Globus pallidus (tissue), 1 donor: ENCODE data around the gene EML4.
"Not testable (repeated sequence)": the region's sequence is repeated elsewhere in the genome, so short reads cannot be mapped to it uniquely, and the experiment has no call there.

Source experiments
- DNase-seq: peaks from one replicate; pipeline ENCODE4 v3.0.0-alpha.2; 2015; ENCODE audit warnings: low spot score

EML4 gene

DNA sequence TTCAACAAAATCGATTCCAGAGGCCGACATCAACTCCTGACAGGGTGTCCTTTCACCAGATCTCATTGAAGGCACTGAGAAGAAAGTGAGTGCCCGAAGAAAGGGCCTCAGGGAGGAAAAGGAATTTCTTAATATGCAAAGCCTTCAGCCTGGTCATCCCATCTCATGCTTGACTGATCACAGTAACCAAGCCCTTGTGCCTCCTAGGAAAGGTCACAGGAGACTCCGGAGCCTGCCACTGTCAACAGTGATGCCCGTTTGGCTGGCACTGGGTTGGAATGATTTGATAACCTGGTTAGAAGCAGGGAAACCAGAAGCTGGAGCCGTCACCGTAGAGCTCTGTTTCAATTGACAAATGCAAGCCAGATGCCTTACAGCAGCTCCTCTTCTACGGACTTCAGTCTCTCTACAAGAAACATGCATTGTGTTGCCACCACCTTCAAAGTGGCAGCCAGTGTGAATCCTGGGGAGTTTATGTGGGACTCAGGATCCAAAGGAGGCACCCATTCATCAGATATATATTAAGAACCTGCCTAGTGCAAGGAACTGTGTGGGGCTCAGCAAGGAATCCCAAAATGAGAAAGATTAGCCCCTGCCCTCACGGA, 167.3 kb downstream of the EML4 start:
- DNase-seq, result no peak

DNA sequence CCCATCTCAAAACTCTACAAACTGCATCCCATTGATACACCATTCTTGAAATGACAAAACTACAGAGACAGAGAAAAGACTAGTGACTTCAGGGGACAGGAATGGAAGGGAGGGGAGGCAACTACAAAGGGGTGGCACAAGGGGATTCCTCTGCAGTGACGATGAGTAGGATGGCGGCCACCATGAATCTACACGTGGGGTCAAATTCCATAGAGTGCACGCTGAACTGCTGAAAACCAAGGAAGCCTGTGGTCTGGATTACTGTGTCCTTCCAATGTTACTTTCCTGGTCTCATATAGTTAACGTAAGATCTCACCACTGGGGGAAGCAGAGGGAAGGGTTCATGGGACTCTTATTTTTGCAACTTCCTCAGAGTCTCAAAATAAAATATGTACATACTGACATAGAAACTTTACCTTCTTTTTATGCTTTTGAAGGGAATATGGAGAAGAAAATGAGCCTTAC, 168.2 kb downstream of the EML4 start:
- DNase-seq, result no peak

DNA sequence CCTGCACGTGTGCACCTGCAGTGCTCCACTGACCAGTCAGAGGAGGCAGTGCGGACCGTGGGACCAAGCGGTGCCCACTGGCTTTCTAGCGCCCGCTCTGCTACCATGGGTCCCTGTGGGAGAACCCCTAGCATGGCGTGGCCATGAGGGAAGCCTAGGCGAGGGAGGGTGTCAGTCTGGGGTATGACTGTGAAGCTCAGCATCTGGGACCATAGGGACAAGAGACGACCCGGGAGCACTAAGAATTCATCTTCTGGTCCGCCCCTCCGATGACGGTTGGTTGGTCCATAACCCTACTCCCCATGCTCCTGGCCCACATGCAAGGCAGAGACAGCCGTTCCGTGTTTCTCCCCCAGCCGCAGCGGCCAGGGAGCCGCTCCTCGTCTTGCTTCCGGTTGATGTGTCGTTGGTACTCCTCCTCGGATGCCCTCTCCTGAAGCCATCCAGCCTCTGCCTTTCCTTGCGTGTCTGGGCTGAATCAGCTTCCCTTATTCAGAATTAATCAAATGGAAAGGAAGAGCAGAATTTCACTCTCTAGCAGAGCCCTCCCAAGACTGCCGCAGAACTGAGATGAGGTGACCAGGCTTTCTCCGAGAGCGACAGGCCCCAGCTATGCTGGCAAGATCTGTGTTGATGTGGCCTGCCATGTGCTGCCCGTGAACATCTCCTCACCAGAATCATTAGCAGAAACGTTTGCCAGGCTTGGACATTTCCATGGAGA, 168.9 kb downstream of the EML4 start:
- DNase-seq, result no peak

DNA sequence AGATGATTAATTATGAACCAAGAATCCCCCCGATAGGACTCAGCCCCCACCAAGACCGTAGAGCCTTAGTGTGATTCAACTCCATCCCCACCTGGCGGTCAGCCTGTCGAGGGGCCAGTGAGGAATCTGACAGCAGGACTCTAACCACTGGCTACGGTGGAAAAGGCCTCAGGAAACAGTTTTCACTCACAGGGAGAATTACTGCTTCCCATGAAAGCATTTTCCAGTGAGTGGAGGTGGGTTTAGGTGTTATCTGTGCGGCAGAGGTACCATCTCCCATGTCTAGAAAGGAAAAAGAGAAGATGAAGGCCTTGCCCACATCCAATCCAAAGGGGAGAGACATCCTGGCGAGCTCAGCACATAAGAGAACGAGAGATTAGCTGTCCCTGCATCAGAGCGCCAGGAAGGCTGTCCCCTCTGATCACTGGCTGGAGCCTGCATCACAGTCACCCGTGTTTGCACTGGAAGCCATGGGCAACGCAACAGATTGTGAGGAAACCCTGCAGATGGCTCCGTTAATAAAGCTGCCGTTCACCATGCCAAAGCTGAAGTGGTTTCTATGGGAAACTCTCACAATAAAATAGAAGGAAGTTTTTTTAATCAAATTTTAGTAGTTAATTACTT, 169.5 kb downstream of the EML4 start:
- no peak for DNase-seq

DNA sequence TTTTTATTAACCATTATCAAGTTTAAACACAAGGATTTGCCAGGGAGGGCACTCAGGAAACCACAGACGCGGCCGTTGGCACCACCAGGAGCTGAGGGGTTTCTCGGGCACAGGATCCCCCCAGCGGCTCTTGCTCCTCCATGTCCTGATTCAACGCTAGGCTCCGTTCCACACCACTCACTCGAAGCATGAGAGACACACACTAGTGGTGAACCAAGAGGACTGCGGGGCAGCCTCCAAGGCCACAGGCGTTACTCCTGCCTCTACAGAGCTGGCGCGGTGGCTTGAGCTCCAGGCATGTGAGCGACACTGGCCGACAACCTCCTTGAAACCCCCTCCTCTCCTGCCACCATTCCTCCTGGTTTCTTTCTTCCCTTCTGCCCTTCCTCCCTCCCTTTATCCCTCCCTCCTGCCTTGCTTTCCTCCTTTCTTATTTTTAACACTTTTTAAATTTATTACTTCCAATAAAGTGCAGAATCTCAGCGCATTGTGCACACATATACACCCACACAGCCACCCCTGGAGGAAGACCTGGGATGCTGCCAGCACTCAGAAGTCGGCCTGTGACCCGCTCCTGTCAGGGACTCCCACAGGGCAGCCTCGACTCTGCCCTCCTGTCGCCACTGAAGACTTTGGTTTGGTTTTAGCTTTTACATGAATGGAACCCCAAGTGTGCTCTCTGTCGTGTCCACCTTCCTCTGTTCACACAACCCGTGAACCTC, 170.2 kb downstream of the EML4 start:
- DNase-seq, result no peak

DNA sequence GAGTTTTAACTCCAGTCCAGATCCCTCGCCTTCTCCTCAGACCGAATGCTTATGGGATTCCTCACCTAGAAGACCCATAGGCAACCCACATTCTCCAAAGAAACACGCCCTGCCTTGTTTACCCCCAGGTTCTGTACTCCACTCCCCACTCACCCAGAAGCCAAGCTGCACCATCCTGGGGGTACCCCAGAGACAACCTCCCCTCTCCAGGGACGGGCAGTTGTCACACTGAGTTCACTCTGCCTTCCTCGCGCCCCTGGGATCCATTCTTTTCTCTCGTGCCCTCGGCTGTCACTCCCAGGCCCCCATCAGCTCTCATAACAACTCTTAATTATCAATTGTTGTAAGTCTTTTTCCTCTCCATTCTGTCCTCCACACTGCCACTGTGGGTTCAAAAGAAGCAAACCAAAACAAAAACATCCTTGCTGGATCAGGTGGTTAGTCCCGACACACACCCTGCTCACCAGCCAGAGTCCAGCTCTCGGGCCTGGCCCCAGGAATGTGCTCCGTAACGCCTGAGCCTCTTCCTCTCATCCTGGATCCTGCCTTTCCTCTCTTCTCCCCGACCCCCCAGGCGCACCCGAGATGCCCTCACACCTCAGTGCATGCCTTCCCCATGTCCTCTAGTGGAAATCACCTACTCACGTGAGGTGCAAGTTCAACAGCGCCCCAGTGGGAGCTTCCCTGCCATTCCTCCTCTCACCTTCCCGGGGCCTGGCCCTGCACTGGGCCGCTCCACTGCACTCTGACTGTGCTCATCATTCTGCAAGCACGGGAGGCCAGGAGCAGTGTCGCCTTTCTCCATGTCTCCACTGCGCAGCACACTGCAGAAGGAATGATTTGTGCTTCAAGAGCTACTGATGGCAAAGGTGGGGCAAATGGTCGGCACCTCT, 171.1 kb downstream of the EML4 start:
- DNase-seq, result no peak

DNA sequence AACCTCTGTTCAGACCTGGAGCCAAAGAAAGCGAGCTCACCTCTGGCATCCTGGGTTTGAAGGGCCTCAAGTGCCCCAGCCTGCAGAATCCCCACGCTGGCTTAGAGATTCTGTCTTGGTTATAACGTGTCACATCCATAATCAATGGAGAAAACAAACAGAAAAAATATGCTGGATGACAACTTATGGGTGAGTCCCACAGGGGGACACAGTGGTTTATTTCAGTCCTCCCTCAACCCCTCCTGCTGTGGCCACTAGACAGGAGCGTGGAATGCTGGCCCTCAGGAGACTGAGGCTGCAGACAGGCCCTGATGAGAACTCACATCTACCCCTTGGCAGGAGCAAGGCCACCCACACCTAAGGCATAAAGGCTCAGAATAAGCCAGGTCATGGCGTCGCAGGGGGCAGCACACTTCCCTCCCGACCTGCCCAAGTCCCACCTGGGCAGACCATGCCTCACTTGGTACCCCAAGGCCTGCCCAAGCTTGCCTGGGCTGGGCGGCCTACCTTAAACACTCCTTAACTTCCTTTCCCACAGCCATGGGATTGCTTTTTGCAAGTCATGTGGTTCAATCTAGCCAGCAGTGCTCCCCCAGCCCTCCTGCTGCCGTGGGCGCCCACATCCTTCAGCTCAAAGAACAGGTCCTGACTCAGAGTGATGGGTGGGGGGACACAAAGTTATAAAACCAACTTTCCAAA, 171.9 kb downstream of the EML4 start:
- no peak for DNase-seq

DNA sequence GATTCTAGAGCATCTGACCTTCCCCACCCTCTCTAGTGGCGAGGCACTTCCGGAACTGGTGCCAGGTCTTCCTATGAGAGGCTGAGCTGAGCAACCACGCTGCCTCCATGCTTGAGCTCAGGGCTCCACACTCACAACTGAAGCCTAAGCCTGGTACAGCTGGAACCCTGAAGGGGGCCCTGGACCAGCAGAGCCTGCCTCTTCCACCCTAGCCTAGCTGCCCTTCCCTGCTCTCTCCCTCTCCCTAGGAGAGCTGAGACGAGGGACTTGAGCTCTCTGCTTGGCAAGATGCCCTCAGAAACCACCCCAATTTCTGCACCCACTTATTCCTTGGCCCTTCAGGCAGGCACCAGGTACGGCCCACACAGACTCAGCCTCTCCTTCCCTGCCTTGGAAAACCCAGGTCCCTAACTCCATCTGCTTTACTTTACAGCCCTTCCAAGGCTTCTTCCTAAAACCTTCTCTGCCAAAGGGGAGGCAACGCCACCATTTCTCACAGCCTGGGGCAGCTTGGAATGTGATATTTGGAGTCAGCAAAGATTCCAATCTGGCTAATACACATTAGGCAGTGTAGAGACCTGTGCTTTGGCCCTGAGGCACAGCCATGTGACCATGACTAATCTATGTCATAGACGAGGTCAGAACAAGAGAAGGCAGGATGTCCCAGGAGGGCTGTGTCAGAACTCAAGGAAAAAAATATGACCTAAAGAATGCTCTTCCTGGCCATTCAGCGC, 173.1 kb downstream of the EML4 start:
- DNase-seq, result no peak

DNA sequence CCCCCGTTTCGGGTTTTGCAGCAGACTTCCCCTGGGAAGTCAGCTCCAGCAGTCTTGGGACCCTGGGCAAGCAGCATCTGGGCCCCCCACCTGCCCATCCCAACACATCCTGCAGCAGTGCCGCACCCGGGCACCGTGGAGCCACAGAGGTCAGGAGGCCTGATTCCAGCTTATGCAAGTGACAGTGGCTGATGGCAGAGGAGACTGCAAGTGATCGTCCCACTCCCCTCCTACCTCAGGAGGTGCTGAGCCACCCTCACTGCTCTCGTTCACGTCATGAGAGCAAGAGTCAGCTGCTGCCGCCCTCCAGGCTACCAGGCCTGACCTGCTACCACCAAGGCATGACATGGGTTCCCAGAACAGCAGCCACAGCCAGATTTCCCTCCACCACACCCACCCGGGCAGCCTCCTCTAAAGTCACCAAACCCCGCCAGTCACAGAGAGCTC, 173.7 kb downstream of the EML4 start:
- no peak for DNase-seq

DNA sequence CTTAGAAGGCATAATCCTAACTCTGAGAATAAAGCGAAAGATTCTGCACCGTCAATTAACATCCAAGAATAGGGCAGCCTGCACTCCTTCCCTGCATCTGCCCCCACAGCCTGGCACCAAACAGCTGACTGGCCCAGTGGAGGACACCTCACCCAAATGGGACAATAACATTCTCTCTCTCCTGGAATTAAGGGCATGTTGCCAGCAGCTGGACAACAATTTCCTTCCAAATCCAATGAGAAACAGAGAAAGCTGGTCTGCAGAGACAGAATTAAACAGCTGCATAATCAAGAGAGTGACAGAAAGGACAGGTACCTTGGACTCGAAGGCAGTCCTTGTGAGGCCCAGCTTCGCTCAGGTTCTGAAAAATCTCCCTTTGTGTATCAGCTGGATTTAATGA, 176.8 kb downstream of the EML4 start:
- no peak for DNase-seq

DNA sequence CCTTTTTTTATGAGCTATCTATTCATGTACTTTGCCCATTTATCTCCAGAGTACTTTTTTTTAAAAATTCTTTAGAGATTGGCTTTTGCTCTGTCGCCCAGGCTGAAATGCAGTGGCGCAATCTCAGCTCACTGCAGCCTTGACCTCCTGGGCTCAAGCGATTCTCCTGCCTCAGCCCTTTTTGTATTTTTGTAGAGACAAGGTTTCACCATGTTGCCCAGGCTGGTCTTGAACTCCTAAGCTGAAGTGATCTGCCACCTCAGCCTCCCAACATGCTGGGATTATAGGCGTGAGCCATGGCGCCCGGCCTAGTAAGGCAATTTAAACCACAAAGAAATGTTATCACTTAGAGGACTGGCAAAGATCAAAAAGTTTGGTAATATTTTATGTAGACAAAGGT, 177.7 kb downstream of the EML4 start:
- not testable (repeated sequence) for DNase-seq

DNA sequence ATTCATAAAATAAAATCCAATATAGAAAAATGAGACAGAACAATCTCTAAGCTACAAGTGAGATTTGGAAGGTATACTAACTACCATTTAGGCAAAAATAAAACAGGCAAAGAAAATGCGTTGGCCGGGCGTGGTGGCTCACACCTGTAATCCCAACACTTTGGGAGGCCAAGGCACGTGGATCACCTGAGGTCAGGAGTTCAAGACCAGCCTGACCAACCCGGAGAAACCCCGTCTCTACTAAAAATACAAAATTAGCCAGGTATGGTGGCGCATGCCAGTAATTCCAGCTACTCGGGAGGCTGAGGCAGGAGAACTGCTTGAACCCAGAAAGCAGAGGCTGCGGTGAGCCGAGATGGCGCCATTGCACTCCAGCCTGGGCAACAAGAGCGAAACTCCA, 178.4 kb downstream of the EML4 start:
- not testable (repeated sequence) for DNase-seq

DNA sequence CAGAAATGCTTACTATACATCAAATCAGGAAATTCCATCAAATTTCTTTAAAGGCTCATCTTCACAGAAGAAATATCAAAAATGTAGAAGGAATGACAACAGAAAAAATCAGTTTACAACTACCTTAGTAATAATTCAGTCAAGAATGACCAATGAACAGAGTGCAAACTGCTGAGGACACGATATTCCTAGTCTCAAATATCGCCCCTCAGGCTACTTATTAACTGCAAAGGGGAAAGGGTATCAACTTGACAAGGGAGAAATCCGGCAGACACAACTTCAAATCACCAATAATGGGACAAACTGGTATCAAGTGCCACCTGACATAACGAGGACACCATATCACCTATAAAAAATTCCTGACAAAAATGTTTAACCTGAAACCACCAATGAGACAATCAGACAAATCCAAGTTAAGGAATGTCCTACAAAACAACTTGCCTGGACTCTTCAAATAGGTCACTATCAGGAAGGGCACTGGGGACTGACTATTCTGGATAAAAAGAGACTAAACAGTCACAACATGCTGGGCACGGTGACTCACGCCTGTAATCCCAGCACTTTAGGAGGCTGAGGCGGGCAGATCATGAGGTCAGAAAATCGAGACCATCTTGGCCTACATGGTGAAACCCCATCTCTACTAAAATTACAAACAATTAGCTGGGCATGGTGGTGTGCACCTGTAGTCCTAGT, 179.1 kb downstream of the EML4 start:
- DNase-seq, result no peak

DNA sequence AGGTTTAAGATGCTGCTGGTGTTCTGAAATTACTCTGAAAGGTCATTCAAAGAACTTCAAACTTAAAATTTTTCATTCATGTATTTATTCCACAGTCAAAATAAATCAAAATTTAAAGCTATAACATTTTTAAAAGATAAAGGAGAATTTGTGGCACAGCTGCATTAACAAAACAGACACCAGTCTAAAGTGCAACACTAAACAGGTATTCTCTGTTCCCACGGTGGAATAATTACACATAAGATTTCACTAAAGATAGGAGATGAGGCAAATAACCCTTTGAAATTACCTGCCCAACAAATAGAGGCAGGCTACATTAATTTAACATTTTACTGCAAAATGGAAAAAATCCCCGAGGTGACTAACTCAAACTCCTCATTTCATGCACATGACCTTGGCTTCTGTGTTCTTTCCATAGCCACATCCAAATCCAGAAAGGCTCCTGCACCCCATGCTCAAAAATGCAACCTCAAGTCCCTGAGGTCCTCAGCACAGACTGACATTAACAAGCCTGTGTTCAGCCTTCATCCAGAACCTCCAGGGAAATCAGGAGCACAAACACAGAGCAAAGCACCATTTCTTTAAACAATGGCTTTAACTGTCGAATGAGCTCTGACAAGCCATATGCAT, 181.4 kb downstream of the EML4 start:
- no peak for DNase-seq

DNA sequence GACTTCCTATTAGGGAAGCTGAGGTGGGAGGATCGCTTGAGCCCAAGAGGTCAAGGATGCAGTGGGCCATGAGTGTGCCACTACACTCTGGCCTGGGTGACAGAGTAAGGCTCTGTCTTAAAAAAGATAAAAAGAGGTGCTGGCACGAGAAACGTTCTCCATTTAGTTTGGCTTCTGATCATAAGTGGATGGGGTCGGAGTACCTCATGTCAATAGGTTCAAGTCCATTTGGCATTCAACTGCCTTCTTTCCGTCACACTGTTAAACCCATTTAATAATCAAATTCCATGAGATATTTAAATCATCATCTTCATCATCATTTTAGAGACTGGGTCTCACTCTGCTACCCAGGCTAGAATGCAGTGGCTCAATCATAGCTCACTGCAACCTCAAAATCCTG, 182.7 kb downstream of the EML4 start:
- DNase-seq, result no peak

DNA sequence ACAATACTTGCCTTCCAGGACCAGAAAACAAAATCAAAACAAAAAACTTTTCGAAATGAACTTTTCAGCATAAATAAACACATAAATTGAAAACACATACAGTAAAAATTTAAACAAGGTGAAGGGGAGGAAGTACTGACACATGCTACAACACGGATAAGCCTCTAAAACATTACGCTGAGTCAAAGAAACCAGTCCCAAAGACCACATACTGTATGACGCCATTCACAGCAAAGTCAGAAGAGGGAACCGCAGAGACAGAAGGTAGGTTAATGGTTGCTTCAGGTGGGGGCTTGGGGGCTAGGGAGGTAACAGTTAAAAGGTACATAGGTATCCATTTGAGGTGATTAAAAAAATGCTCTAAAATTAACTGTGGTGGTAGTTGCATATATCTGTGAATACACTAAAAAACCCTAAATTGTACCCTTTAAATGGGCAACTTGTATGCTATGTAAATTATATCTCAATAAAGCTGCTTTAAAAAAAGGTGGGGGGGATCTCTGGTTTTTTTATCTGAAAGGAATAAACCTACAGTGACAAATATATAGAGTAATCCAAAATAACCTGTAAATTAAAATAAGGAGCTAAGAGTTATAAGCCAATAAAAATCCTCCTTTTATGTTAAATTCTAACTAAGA, 184.8 kb downstream of the EML4 start:
- no peak for DNase-seq

DNA sequence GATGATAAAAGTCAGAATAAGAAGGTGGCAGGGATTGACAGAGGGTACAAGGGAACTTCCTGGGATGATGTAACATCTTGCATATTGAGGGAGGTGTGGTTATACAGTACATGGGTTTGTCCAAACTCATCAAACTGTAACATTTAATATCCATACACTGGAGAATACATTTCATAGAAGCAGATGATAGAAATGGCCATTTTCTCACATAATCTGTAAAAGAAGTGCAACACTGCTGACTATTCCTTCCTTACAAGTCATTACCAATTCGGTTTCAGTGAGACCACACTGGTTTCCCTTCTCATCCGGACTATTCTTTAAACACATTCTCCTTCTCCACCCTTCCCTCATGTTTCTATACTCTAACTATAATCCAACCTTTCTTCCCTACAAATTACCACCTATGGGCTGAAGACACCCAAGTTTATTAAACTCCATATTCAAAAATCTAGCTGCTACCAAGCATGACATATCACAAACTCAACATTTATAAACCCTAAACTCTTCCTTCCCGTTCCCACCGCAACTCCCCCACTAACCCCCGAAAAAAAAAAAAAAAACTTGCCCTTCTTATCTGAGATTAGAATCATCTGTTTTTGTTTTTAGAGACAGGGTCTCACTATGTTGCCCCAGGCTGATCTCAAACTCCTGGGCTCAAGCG, 190.3 kb downstream of the EML4 start:
- DNase-seq, result no peak

DNA sequence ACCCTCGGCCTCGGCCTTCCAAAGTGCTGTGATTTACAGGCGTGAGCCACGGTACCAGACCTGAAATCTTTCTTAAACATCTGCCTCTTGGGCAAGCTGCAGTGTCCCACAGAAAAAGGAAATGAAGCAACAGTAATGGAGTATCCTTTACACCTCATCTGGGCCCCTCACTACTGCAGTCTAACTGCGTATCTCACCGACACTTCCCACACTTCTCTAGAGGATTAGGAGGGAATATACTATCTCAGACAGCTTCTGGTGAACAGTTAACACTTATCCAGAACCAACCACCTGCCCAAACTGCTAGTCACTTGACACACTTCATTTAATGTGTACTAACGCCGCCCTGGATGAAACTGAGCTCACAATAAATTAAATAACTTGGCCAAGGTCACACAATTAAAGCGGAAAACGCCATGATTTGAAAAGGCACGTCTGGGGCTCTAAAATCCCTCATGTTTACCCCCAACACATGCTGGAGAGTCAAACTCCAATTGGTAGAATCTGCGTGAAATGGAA, 190.9 kb downstream of the EML4 start:
- DNase-seq, result no peak
